ENCODE data around the gene NSRP1. TPM values are rescaled to one million over a fixed set of nuclear protein-coding genes. Genes with fewer than 3 reads are reported as not detected.

NSRP1 gene
- total and polyA plus RNA-seq, 10 of the 15 experiments (the other 5 are each of a cell fraction or from before 2014, with no cell fraction given), result 12.5 to 69.7 (median 37.8) TPM

- Histone ChIP-seq H2AFZ (ENCODE audit: control insufficient read depth, low read depth, low read length) (no peak overlapping the region), H3K36me3 (ENCODE audit: control insufficient read depth in 2 of 2, insufficient read depth in 2 of 2, low read length in 1 of 2) (no peaks in the 10 kb centered on the region), H3K4me1 (ENCODE audit: control insufficient read depth, insufficient read depth, low read length) (no peaks in the 10 kb centered on the region), H3K27ac (ENCODE audit: control insufficient read depth, insufficient read depth) (no peak overlapping the region), H3K9ac (ENCODE audit: control insufficient read depth, insufficient read depth, low read length) (no peak overlapping the region), H3K4me3 (no peak overlapping the region), H3K79me2 (ENCODE audit: control insufficient read depth, insufficient read depth, low read length) (no peaks in the 10 kb centered on the region), H3K9me3 (replicated peaks; ENCODE audit: control insufficient read depth, insufficient read depth, low read length) (no peaks in the 10 kb centered on the region), H3K4me2 (ENCODE audit: control insufficient read depth, insufficient read depth) (no peak overlapping the region), H4K20me1 (ENCODE audit: control insufficient read depth, insufficient read depth) (no peaks in the 10 kb centered on the region), H3K27me3 (replicated peaks in 1 of 2; ENCODE audit: control insufficient read depth in 2 of 2, insufficient read depth in 2 of 2, low read length in 1 of 2) (peaks cover 0 to 5% of the 10 kb centered on the region in 2 experiments; a peak in 1 of 4 replicates)
- in situ Hi-C loops (cut with MboI), result no loop called here
- CTCF ChIA-PET, result interaction anchor here (0.8 to 3.4 kb wide), 2 partner anchors 9 to 19 kb away, joined by 3 to 15 read pairs; no protein-coding TSS in a partner anchor
- intact Hi-C loops (cut with micrococcal nuclease; ENCODE audit: unreplicated experiment), result no loop called here
- 0% methylated on average over 2 of the region's 2 CpGs for WGBS (ENCODE audit: insufficient coverage, insufficient replicate concordance, low lambda C conversion rate, missing lambda C conversion rate)
- SMC1A ChIA-PET (ENCODE audit: uncharacterized antibody, unreplicated experiment), result interaction anchor here (1.2 to 1.4 kb wide), 2 partner anchors 19 to 44 kb away, joined by 4 to 5 read pairs; no protein-coding TSS in a partner anchor
- no peak for TF ChIP-seq BRCA1 (IDR thresholded peaks at IDR 0.05; ENCODE audit: low read depth, low read length)
- no peak for TF ChIP-seq BCL3 (IDR thresholded peaks at IDR 0.05; ENCODE audit: borderline replicate concordance, insufficient read depth, low read depth, low read length, poor library complexity, severe bottlenecking)
- TF ChIP-seq BCL11A (IDR thresholded peaks at IDR 0.05; ENCODE audit: low read depth, low read length), result no peak
- no peak for TF ChIP-seq NR2C2 (IDR thresholded peaks at IDR 0.05; ENCODE audit: borderline replicate concordance, control insufficient read depth, insufficient read length, low read depth)
- no peak for TF ChIP-seq PAX5 (IDR thresholded peaks at IDR 0.05; ENCODE audit: borderline replicate concordance, low read depth, low read length)
- BruUV-seq (replicated peaks), result no TSS peak
- RAD21 ChIA-PET (ENCODE audit: unreplicated experiment), result interaction anchor here (0.6 kb wide), 1 partner anchor 265 kb away, joined by 3 read pairs; no protein-coding TSS in a partner anchor
- ATAC-seq, result no peak
- FAIRE-seq, result no peak
- no peak for DNase-seq (ENCODE audit: low read depth, low spot score)
- POLR2A ChIA-PET, result no interaction called here
Measured at GRCh38 chr17:30074254-30074653, 42.4 kb upstream of the NSRP1 start.

GRCh38 chr17:30074730-30075129, 41.9 kb upstream of the NSRP1 start:
- BruUV-seq (replicated peaks), result no TSS peak
- no peaks in the 10 kb centered on the region for H4K20me1 ChIP-seq (ENCODE audit: control insufficient read depth, insufficient read depth)
- intact Hi-C loops (cut with micrococcal nuclease; ENCODE audit: unreplicated experiment) (no loop called here), in situ Hi-C loops (cut with MboI) (loop anchor here (25.0 kb wide), 1 partner anchor 262 kb away; no protein-coding TSS in a partner anchor)
- no peak for FAIRE-seq
- H3K9ac ChIP-seq (ENCODE audit: control insufficient read depth, insufficient read depth, low read length), result no peak overlapping the region
- H3K4me2 ChIP-seq (ENCODE audit: control insufficient read depth, insufficient read depth), result no peak overlapping the region
- H3K79me2 ChIP-seq (ENCODE audit: control insufficient read depth, insufficient read depth, low read length), result no peaks in the 10 kb centered on the region
- H3K36me3 ChIP-seq (ENCODE audit: control insufficient read depth in 2 of 2, insufficient read depth in 2 of 2, low read length in 1 of 2), result no peaks in the 10 kb centered on the region
- no peaks in the 10 kb centered on the region for H3K9me3 ChIP-seq (replicated peaks; ENCODE audit: control insufficient read depth, insufficient read depth, low read length)
- ATAC-seq, result no peak
- no peak for DNase-seq (ENCODE audit: low read depth, low spot score)
- H3K4me3 ChIP-seq, result no peak overlapping the region
- ChIA-PET RAD21 (ENCODE audit: unreplicated experiment) (interaction anchor here (0.6 kb wide), 1 partner anchor 265 kb away, joined by 3 read pairs; no protein-coding TSS in a partner anchor), POLR2A (no interaction called here), SMC1A (ENCODE audit: uncharacterized antibody, unreplicated experiment) (interaction anchor here (1.2 to 1.4 kb wide), 2 partner anchors 19 to 45 kb away, joined by 4 to 5 read pairs; no protein-coding TSS in a partner anchor), CTCF (interaction anchor here (0.8 kb wide), 1 partner anchor 9 kb away, joined by 3 read pairs; no protein-coding TSS in a partner anchor)
- H3K27me3 ChIP-seq (replicated peaks in 1 of 2; ENCODE audit: control insufficient read depth in 2 of 2, insufficient read depth in 2 of 2, low read length in 1 of 2), result peaks cover 0 to 5% of the 10 kb centered on the region in 2 experiments; a peak in 1 of 4 replicates
- H3K4me1 ChIP-seq (ENCODE audit: control insufficient read depth, insufficient read depth, low read length), result no peaks in the 10 kb centered on the region
- H3K27ac ChIP-seq (ENCODE audit: control insufficient read depth, insufficient read depth), result no peak overlapping the region
- H2AFZ ChIP-seq (ENCODE audit: control insufficient read depth, low read depth, low read length), result no peak overlapping the region
- 3% methylated on average over 2 of the region's 2 CpGs for WGBS (ENCODE audit: insufficient coverage, insufficient replicate concordance, low lambda C conversion rate, missing lambda C conversion rate)
- TF ChIP-seq SMAD5 (IDR thresholded peaks at IDR 0.05; ENCODE audit: low read depth) (no peak), WRNIP1 (IDR thresholded peaks at IDR 0.05; ENCODE audit: borderline replicate concordance, low read depth, low read length) (no peak), ZNF687 (IDR thresholded peaks at IDR 0.05) (no peak), ZBTB33 (IDR thresholded peaks at IDR 0.05) (no peak)
